OCI-LY7 (cell line): Measurements from ENCODE around the gene OBSL1. TPM values are rescaled to one million over a fixed set of nuclear protein-coding genes. Genes with fewer than 3 reads are reported as not detected.

ENCODE experiments used
- BruUV-seq: library from RNA; stranded (reverse); fragments of 400-500 nt; replicated peaks from 2 replicates; lab custom pipeline; 2021; lab: Mats Ljungman, UMichigan
- CTCF ChIA-PET: fragments of 300-600 bp; sonication (Branson Sonifier 250); formaldehyde crosslinking; loops from one replicate; lab custom pipeline; 2022; ENCODE audit warnings: antibody characterized with exemption; ENCODE audit not compliant: unreplicated experiment; lab: Charles Lee
- POLR2A ChIA-PET: fragments of 300-600 bp; sonication (Branson Sonifier 250); formaldehyde crosslinking; loops from one replicate; lab custom pipeline; 2022; ENCODE audit warnings: antibody characterized with exemption; lab: Charles Lee
- DNase-seq: peaks from one replicate; pipeline ENCODE4 v3.0.0-alpha.2; 2015; ENCODE audit warnings: low spot score
- H2AFZ ChIP-seq: fragments of 200-600 bp; sonication (generic), shearing (Covaris generic); 2 replicates; pipeline ENCODE4 v1.6.1; 2014; ENCODE audit warnings: mild to moderate bottlenecking, antibody characterized with exemption, low read length, moderate library complexity
- H3K27ac ChIP-seq: fragments of 200-600 bp; sonication (generic); 2 replicates; pipeline ENCODE4 v1.5.1; 2014; ENCODE audit warnings: mixed run types, low read depth, mild to moderate bottlenecking, moderate library complexity, low read length, inconsistent platforms; ENCODE audit not compliant: poor library complexity, severe bottlenecking
- H3K36me3 ChIP-seq: fragments of 200-600 bp; sonication (generic); 2 replicates; pipeline ENCODE4 v1.6.1; 2014; ENCODE audit warnings: mild to moderate bottlenecking, antibody characterized with exemption, low read length, moderate library complexity, mixed read lengths; ENCODE audit not compliant: insufficient read depth
- H3K4me1 ChIP-seq: fragments of 200-600 bp; sonication (generic); 2 replicates; pipeline ENCODE4 v1.5.1; 2014; ENCODE audit warnings: mild to moderate bottlenecking, low read length; ENCODE audit not compliant: insufficient read depth, poor library complexity, severe bottlenecking
- H3K4me2 ChIP-seq: fragments of 200-600 bp; sonication (generic); 2 replicates; pipeline ENCODE4 v1.6.1; 2014; ENCODE audit warnings: mild to moderate bottlenecking, low read length
- H3K4me3 ChIP-seq: fragments of 200-600 bp; sonication (generic); 2 replicates; pipeline ENCODE4 v1.5.1; 2014; ENCODE audit warnings: mild to moderate bottlenecking, low read depth, low read length; ENCODE audit not compliant: poor library complexity, severe bottlenecking
- H3K79me2 ChIP-seq: fragments of 200-600 bp; sonication (generic); 2 replicates; pipeline ENCODE4 v1.6.1; 2016; ENCODE audit warnings: low read depth, mild to moderate bottlenecking, low read length, moderate library complexity, mixed read lengths; ENCODE audit not compliant: insufficient read depth
- H3K9me2 ChIP-seq: fragments of 200-600 bp; sonication (generic); 2 replicates; pipeline ENCODE4 v1.6.1; 2016; ENCODE audit warnings: mild to moderate bottlenecking, low read length, mixed read lengths; ENCODE audit not compliant: insufficient read depth
- H3K9me3 ChIP-seq: fragments of 200-600 bp; sonication (generic); 2 replicates; pipeline ENCODE4 v1.6.1; 2014; ENCODE audit warnings: mild to moderate bottlenecking, mixed run types, low read length, mixed read lengths
- H4K20me1 ChIP-seq: fragments of 200-600 bp; sonication (generic); 2 replicates; pipeline ENCODE4 v1.6.1; 2014; ENCODE audit warnings: mild to moderate bottlenecking, antibody characterized with exemption, low read length, moderate library complexity, mixed read lengths; ENCODE audit not compliant: insufficient read depth
- CTCF ChIP-seq: fragments of 200-600 bp; sonication (generic); conservative IDR thresholded peaks from 2 replicates; pipeline ENCODE4 v1.5.1; 2014; ENCODE audit warnings: mild to moderate bottlenecking, antibody characterized with exemption, low read length, moderate library complexity, mixed read lengths
- EZH2phosphoT487 ChIP-seq: fragments of 200-600 bp; sonication (generic); IDR thresholded peaks from 2 replicates; pipeline ENCODE4 v1.6.1; 2018; ENCODE audit warnings: low read depth, borderline replicate concordance, mild to moderate bottlenecking, mixed run types, antibody characterized with exemption, low read length, moderate library complexity, mixed read lengths
- intact Hi-C: fragments of 100-400 bp; cut with micrococcal nuclease; formaldehyde crosslinking; loops from one replicate; pipeline ENCODE4 v1.10.0; 2022; ENCODE audit not compliant: unreplicated experiment
- total RNA-seq, 2 experiments: library from RNA; depleted of rRNA in 1 of 2; stranded (reverse); fragments of >200 nt in 1 of 2; shearing (Covaris generic) in 1 of 2; gene quantifications; 2 replicates each; pipeline ENCODE4 v1.2.3, GENCODE V29; 2014 to 2022

OBSL1 gene
- total RNA-seq, 2 experiments from 2014 or later = 0.25 TPM; not detected in 1

GRCh38 chr2:219563271-219563928 is 7.9 kb downstream of the OBSL1 start:
- H3K4me2 ChIP-seq = no peak overlapping the region
- ChIA-PET CTCF (interaction anchor here (0.6 kb wide), 1 partner anchor 22 kb away, joined by 3 read pairs; no protein-coding TSS in a partner anchor), POLR2A (no interaction called here)
- intact Hi-C loops = no loop called here
- H3K79me2 ChIP-seq = no peaks in the 10 kb centered on the region
- H3K4me3 ChIP-seq = no peak overlapping the region
- H3K27ac ChIP-seq = no peak overlapping the region
- H2AFZ ChIP-seq = no peak overlapping the region
- no peaks in the 10 kb centered on the region for H3K4me1 ChIP-seq
- H3K9me3 ChIP-seq = no peaks in the 10 kb centered on the region
- no peaks in the 10 kb centered on the region for H4K20me1 ChIP-seq
- H3K9me2 ChIP-seq = no peaks in the 10 kb centered on the region
- DNase-seq = no peak
- TF ChIP-seq CTCF (no peak), EZH2phosphoT487 (no peak)
- no TSS peak for BruUV-seq
- H3K36me3 ChIP-seq = no peaks in the 10 kb centered on the region

- POLR2A ChIA-PET = no interaction called here
- CTCF ChIA-PET = interaction anchor here (0.6 kb wide), 1 partner anchor 21 kb away, joined by 3 read pairs; no protein-coding TSS in a partner anchor
Measured at GRCh38 chr2:219562049-219563020, 9.0 kb downstream of the OBSL1 start.

More at GRCh38 chr2:219562049-219563020, 9.0 kb downstream of the OBSL1 start:
- no peak for TF ChIP-seq CTCF
- no peak for TF ChIP-seq EZH2phosphoT487
- H2AFZ ChIP-seq = no peak overlapping the region
- no peaks in the 10 kb centered on the region for H3K9me3 ChIP-seq
- H3K4me2 ChIP-seq = no peak overlapping the region
- no peaks in the 10 kb centered on the region for H4K20me1 ChIP-seq
- no peak overlapping the region for H3K27ac ChIP-seq
- H3K79me2 ChIP-seq = no peaks in the 10 kb centered on the region
- no TSS peak for BruUV-seq
- no peaks in the 10 kb centered on the region for H3K9me2 ChIP-seq
- DNase-seq = no peak
- no peak overlapping the region for H3K4me3 ChIP-seq
- no peaks in the 10 kb centered on the region for H3K36me3 ChIP-seq
- no peaks in the 10 kb centered on the region for H3K4me1 ChIP-seq
- intact Hi-C loops = no loop called here
